Sigmoid colon (tissue), 4 donors: ENCODE measurements around the gene MYH9.

Experiments used
- POLR2A ChIP-seq, 2 donors: fragments of 450-650 bp; IDR thresholded peaks; one replicate each; pipeline ENCODE4 v1.6.1; 2016; ENCODE audit warnings: antibody characterized with exemption in 2 of 2, mild to moderate bottlenecking in 2 of 2, moderate library complexity in 2 of 2
- POLR2AphosphoS5 ChIP-seq, 4 donors: sonication (generic); formaldehyde crosslinking; IDR thresholded peaks; one replicate each; pipeline ENCODE4 v1.6.1; 2017; ENCODE audit warnings: antibody characterized with exemption in 4 of 4
- TF ChIP-seq, protein P1 (sequence below), 4 experiments: fragments of 450-650 bp in 3 of 4; fragments of 200-600 bp in 1 of 4; IDR thresholded peaks; one replicate each; pipeline ENCODE4 v1.5.1; 2016 to 2019; ENCODE audit warnings: antibody characterized with exemption in 4 of 4, mild to moderate bottlenecking in 3 of 4, moderate library complexity in 2 of 4

DNA sequence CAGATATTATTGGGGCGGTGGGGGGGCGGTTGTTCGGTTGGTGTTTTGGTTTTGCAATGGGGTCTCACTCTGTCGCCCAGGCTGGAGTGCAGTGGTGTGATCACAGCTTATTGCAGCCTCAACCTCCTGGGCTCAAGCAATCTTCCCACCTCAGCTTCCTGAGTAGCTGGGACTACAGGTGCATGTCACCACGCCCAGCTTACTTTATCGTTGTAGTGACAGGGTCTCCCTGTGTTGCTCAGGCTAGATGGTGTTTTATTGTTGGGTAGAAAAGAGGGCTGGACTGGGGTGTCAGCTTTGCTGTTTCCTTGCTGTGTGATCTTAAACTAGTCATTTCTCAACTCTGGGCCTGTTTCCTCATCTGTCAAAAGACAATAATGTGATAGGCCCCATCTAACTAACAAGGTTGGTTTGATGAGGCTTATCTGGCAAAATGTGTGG lies 17.5 kb upstream of the MYH9 start:
- TF ChIP-seq, protein P1, sequence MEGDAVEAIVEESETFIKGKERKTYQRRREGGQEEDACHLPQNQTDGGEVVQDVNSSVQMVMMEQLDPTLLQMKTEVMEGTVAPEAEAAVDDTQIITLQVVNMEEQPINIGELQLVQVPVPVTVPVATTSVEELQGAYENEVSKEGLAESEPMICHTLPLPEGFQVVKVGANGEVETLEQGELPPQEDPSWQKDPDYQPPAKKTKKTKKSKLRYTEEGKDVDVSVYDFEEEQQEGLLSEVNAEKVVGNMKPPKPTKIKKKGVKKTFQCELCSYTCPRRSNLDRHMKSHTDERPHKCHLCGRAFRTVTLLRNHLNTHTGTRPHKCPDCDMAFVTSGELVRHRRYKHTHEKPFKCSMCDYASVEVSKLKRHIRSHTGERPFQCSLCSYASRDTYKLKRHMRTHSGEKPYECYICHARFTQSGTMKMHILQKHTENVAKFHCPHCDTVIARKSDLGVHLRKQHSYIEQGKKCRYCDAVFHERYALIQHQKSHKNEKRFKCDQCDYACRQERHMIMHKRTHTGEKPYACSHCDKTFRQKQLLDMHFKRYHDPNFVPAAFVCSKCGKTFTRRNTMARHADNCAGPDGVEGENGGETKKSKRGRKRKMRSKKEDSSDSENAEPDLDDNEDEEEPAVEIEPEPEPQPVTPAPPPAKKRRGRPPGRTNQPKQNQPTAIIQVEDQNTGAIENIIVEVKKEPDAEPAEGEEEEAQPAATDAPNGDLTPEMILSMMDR (IDR thresholded peaks at IDR 0.05) = no peak
- no peak for TF ChIP-seq POLR2A (IDR thresholded peaks at IDR 0.05)
- no peak for TF ChIP-seq POLR2AphosphoS5 (IDR thresholded peaks at IDR 0.05)
